Lung (tissue), 12 donors: Measurements from ENCODE around the gene DOCK4. TPM values are rescaled to one million over a fixed set of nuclear protein-coding genes. Genes with fewer than 3 reads are reported as not detected.
A peak's percentile ranks its signal among the peaks of the same experiment; 100 is the strongest.

Experiments
- ATAC-seq: fragments of 200-7000 bp; cut with Tn5 transposase; one replicate; pipeline ENCODE4 v1.9.1; 2020; ENCODE audit warnings: moderate number of reproducible peaks; ENCODE audit not compliant: insufficient read depth, low FRiP score
- DNase-seq, 3 donors: peaks; one replicate each; pipeline ENCODE4 v3.0.0-alpha.2; 2013 to 2017
- H3K27ac ChIP-seq, 2 donors: one replicate each; pipeline ENCODE4 v1.5.1; 2013; ENCODE audit warnings: mild to moderate bottlenecking in 2 of 2, moderate library complexity in 2 of 2, control low read depth in 1 of 2, inconsistent platforms in 1 of 2, low read depth in 1 of 2, low read length in 1 of 2
- H3K27me3 ChIP-seq, 3 donors: one replicate each; pipeline ENCODE4 v1.5.1; 2013; ENCODE audit warnings: low read length in 2 of 3; ENCODE audit not compliant: control insufficient read depth in 3 of 3, insufficient read depth in 3 of 3
- H3K36me3 ChIP-seq, 4 donors: one replicate each; pipeline ENCODE4 v1.5.1; 2013; ENCODE audit warnings: low read length in 4 of 4, mild to moderate bottlenecking in 1 of 4, moderate library complexity in 1 of 4; ENCODE audit not compliant: control insufficient read depth in 4 of 4, insufficient read depth in 4 of 4
- H3K4me1 ChIP-seq, 5 donors: one replicate each; pipeline ENCODE4 v1.5.1; 2013; ENCODE audit warnings: low read length in 5 of 5, mild to moderate bottlenecking in 2 of 5, moderate library complexity in 1 of 5; ENCODE audit not compliant: control insufficient read depth in 5 of 5, insufficient read depth in 5 of 5
- H3K4me3 ChIP-seq: one replicate; pipeline ENCODE4 v1.5.1; 2013; ENCODE audit warnings: mild to moderate bottlenecking, control low read depth, moderate library complexity
- H3K9ac ChIP-seq, 2 donors: one replicate each; pipeline ENCODE4 v1.5.1; 2013; ENCODE audit warnings: low read length in 2 of 2, control low read depth in 1 of 2; ENCODE audit not compliant: insufficient read depth in 1 of 2
- H3K9me3 ChIP-seq, 4 donors: one replicate each; pipeline ENCODE4 v1.5.1; 2013; ENCODE audit warnings: low read length in 3 of 4, mild to moderate bottlenecking in 1 of 4, moderate library complexity in 1 of 4; ENCODE audit not compliant: control insufficient read depth in 4 of 4, insufficient read depth in 3 of 4
- CTCF ChIP-seq: IDR thresholded peaks from 2 replicates; pipeline ENCODE4 v1.5.1; 2012; ENCODE audit warnings: mild to moderate bottlenecking; ENCODE audit errors: control extremely low read depth, extremely low read depth
- WGBS, 2 donors: extraction: QIAGEN DNeasy Blood & Tissue Kit; methylation state at CpG; one replicate each; pipeline ENCODE4 v1.1.7; 2013; 5-methylcytosine and 5-hydroxymethylcytosine counted together
- polyA plus RNA-seq, 2 donors: library from polyadenylated mRNA; stranded (reverse); fragments of 200-250 nt; gene quantifications; one replicate each; pipeline ENCODE4 v1.2.1, GENCODE V29; 2013
- total RNA-seq, 2 donors: library from RNA; depleted of rRNA in 1 of 2; stranded (reverse); fragments of >200 nt in 1 of 2; gene quantifications; one replicate each; pipeline ENCODE4 v1.2.1, GENCODE V29; 2014 to 2021
- donor health status: control.
- donor health status: control.
- donor health status: Bipolar disorder and iron deficiency.
- donor health status: healthy.
- donor health status: DM: yes; HTN: yes; CAD: no.

DOCK4 gene
- total and polyA plus RNA-seq, 4 donors: 18.7 to 163 (median 40.3) TPM

DNA sequence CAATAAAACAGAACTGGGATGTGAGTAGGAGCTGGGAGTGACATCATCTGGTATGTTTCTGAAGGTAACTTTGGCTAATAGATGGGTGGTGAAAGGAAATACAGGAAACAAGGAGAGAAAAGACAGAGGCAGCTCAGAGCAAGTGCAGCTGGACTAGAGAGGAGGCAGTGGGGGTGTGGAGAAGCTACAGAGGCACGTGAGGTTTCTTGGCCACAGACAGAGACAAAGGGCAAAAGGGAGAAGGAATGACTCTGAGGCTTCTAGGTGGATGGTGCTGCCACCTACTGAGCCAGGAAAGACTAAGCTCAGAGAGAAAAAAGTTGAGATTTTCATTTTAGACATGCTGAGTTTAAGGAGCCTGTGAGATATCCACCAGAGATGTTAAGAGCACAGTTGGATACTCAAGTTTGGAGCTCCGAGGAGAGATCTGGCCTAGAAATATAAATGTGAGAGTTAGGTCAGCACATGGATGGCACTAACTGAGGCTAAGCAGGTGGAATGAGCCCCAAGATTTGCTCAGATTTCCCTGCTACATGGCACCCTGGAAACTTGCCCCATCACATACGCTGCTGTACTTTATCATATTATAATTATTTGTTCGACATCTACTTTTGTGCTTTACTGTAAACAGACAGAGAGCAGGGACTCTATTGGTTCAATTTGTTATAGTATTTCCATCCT is 350.9 kb downstream of the DOCK4 start:
- peaks cover 0 to 15% (median 7%) of the 10 kb centered on the region in 4 donors for H3K36me3 ChIP-seq

GRCh38 chr7:111853201-111853990 is 352.8 kb downstream of the DOCK4 start:
- Histone ChIP-seq H3K27ac (no peak overlapping the region), H3K4me3 (no peak overlapping the region), H3K9me3 (peaks cover 0 to 3% (median 0%) of the 10 kb centered on the region in 4 donors), H3K36me3 (peaks cover 0 to 9% (median 3%) of the 10 kb centered on the region in 4 donors), H3K27me3 (no peaks in the 10 kb centered on the region), H3K9ac (no peak overlapping the region), H3K4me1 (peaks cover 0 to 2% (median 0%) of the 10 kb centered on the region in 5 donors)
- ATAC-seq (no peak), DNase-seq (no peak)
- WGBS, 2 donors: 91 to 92% methylated on average over 10 of the region's 10 CpGs
- no peak for TF ChIP-seq CTCF

More for the DNA sequence above, 350.9 kb downstream of the DOCK4 start:
- Histone ChIP-seq H3K9ac (no peak overlapping the region), H3K27me3 (no peaks in the 10 kb centered on the region), H3K9me3 (peaks cover 0 to 3% (median 0%) of the 10 kb centered on the region in 4 donors), H3K4me3 (no peak overlapping the region), H3K27ac (no peak overlapping the region), H3K4me1 (peaks cover 0 to 2% (median 0%) of the 10 kb centered on the region in 5 donors)
- no peak for TF ChIP-seq CTCF
- no peak for ATAC-seq
- WGBS, 2 donors: 51 to 66% methylated on average over 4 of the region's 4 CpGs
- DNase-seq: peak in 2 of 3 donors; percentile 53 to 63

DNA sequence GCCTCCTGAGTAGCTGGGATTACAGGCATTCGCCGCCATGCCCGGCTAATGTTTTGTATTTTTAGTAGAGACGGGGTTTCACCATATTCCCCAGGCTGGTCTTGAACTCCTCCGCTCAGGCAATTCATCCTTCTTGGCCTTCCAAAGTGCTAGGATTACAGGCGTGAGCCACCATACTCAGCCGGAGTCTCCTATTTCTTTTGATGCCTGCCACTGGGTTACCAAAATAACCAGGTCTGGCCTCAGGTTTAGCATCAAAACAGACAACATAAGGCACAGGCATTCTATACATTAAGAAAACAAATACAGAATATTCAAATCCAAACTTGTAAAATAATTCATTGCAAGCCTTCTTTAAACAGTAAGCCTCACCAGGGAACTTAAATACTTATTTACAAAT is 354.1 kb downstream of the DOCK4 start:
- no peak overlapping the region for H3K4me3 ChIP-seq
- H3K27ac ChIP-seq: no peak overlapping the region
- peaks cover 0 to 8% (median 7%) of the 10 kb centered on the region in 4 donors for H3K36me3 ChIP-seq
- TF ChIP-seq CTCF: no peak
- peaks cover 0 to 2% (median 0%) of the 10 kb centered on the region in 5 donors for H3K4me1 ChIP-seq
- DNase-seq (no peak), ATAC-seq (no peak)
- no peak overlapping the region for H3K9ac ChIP-seq
- H3K27me3 ChIP-seq: no peaks in the 10 kb centered on the region
- H3K9me3 ChIP-seq: peaks cover 0 to 3% (median 0%) of the 10 kb centered on the region in 4 donors
- WGBS, 2 donors: 93 to 97% methylated on average over 7 of the region's 7 CpGs
